Neural cell (in vitro differentiated cells): Measurements from ENCODE around the gene SLC6A1.
"Not testable (repeated sequence)": the region's sequence is repeated elsewhere in the genome, so short reads cannot be mapped to it uniquely, and the experiment has no call there.

Source experiments
- EZH2 ChIP-seq: fragments of 200-600, 300-800 bp; shearing (Covaris generic), sonication (generic); IDR thresholded peaks from 2 replicates; pipeline ENCODE4 v1.6.1; 2014; ENCODE audit warnings: antibody characterized with exemption, low read length, borderline replicate concordance, mild to moderate bottlenecking; ENCODE audit not compliant: insufficient read depth, poor library complexity, severe bottlenecking
- MXI1 ChIP-seq: fragments of 450-650 bp; conservative IDR thresholded peaks from 2 replicates; pipeline ENCODE4 v1.6.1; 2014; ENCODE audit warnings: antibody characterized with exemption, mild to moderate bottlenecking; ENCODE audit not compliant: poor library complexity, severe bottlenecking
- POLR2AphosphoS5 ChIP-seq: IDR thresholded peaks from 2 replicates; pipeline ENCODE4 v1.6.1; 2012
- RAD21 ChIP-seq: fragments of 450-650 bp; conservative IDR thresholded peaks from 2 replicates; pipeline ENCODE4 v1.6.1; 2014; ENCODE audit warnings: antibody characterized with exemption, mild to moderate bottlenecking, moderate library complexity
- SMC3 ChIP-seq: fragments of 450-650 bp; conservative IDR thresholded peaks from 2 replicates; pipeline ENCODE4 v1.6.1; 2014; ENCODE audit warnings: antibody characterized with exemption, mild to moderate bottlenecking, moderate library complexity; ENCODE audit not compliant: poor library complexity
- TF ChIP-seq, protein P1 (sequence below): fragments of 450-650 bp; IDR thresholded peaks from 2 replicates; pipeline ENCODE4 v1.5.1; 2014; ENCODE audit warnings: antibody characterized with exemption, mild to moderate bottlenecking, moderate library complexity; ENCODE audit not compliant: poor library complexity, severe bottlenecking
- TF ChIP-seq, protein P2 (sequence below): IDR thresholded peaks from 2 replicates; pipeline ENCODE4 v1.6.1; 2012; ENCODE audit warnings: borderline replicate concordance

DNA sequence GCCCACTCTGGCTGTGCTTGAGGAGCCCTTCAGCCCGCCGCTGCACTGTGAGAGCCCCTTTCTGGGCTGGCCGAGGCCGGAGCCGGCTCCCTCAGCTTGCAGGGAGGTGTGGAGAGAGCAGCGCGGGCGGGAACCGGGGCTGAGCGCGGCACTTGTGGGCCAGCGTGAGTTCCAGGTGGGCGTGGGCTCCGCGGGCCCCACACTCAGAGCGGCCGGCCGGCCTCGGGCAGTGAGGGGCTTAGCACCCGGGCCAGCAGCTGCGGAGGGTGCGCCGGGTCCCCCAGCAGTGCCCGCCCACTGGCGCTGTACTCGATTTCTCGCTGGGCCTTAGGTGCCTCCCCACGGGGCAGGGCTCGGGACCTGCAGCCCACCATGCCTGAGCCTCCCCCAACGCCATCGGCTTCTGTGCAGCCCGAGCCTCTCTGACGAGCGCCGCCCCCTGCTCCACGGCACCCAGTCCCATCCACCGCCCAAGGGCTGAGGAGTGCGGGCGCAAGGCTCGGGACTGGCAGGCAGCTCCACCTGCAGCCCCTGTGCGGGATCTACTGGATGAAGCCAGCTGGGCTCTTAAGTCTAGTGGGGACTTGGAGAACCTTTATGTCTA lies 68.8 kb downstream of the SLC6A1 start:
- TF ChIP-seq, protein P1, sequence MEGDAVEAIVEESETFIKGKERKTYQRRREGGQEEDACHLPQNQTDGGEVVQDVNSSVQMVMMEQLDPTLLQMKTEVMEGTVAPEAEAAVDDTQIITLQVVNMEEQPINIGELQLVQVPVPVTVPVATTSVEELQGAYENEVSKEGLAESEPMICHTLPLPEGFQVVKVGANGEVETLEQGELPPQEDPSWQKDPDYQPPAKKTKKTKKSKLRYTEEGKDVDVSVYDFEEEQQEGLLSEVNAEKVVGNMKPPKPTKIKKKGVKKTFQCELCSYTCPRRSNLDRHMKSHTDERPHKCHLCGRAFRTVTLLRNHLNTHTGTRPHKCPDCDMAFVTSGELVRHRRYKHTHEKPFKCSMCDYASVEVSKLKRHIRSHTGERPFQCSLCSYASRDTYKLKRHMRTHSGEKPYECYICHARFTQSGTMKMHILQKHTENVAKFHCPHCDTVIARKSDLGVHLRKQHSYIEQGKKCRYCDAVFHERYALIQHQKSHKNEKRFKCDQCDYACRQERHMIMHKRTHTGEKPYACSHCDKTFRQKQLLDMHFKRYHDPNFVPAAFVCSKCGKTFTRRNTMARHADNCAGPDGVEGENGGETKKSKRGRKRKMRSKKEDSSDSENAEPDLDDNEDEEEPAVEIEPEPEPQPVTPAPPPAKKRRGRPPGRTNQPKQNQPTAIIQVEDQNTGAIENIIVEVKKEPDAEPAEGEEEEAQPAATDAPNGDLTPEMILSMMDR, result peak; percentile 12
- not testable (repeated sequence) for TF ChIP-seq POLR2AphosphoS5, SMC3, EZH2, RAD21, MXI1
- TF ChIP-seq, protein P2, sequence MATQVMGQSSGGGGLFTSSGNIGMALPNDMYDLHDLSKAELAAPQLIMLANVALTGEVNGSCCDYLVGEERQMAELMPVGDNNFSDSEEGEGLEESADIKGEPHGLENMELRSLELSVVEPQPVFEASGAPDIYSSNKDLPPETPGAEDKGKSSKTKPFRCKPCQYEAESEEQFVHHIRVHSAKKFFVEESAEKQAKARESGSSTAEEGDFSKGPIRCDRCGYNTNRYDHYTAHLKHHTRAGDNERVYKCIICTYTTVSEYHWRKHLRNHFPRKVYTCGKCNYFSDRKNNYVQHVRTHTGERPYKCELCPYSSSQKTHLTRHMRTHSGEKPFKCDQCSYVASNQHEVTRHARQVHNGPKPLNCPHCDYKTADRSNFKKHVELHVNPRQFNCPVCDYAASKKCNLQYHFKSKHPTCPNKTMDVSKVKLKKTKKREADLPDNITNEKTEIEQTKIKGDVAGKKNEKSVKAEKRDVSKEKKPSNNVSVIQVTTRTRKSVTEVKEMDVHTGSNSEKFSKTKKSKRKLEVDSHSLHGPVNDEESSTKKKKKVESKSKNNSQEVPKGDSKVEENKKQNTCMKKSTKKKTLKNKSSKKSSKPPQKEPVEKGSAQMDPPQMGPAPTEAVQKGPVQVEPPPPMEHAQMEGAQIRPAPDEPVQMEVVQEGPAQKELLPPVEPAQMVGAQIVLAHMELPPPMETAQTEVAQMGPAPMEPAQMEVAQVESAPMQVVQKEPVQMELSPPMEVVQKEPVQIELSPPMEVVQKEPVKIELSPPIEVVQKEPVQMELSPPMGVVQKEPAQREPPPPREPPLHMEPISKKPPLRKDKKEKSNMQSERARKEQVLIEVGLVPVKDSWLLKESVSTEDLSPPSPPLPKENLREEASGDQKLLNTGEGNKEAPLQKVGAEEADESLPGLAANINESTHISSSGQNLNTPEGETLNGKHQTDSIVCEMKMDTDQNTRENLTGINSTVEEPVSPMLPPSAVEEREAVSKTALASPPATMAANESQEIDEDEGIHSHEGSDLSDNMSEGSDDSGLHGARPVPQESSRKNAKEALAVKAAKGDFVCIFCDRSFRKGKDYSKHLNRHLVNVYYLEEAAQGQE, result not testable (repeated sequence)
